Fibroblast of mammary gland (primary cell): ENCODE results near the gene XYLT1.

Experiments used
- DNase-seq: peaks from one replicate; pipeline ENCODE4 v3.0.0-alpha.2; 2010; ENCODE audit warnings: low read depth
- H3K4me3 ChIP-seq: 2 replicates; pipeline ENCODE4 v1.5.1; 2011; ENCODE audit warnings: low read depth, mild to moderate bottlenecking, low read length, moderate library complexity; ENCODE audit not compliant: control insufficient read depth
- CTCF ChIP-seq: conservative IDR thresholded peaks from 2 replicates; pipeline ENCODE4 v1.5.1; 2011; ENCODE audit warnings: low read depth, low read length, inconsistent platforms; ENCODE audit not compliant: control insufficient read depth, insufficient read depth

The XYLT1 gene

GRCh38 chr16:17293813-17294558 lies 176.8 kb downstream of the XYLT1 start:
- no peak for DNase-seq
- TF ChIP-seq CTCF = no peak
- H3K4me3 ChIP-seq = no peak overlapping the region

- no peak for DNase-seq
Measured at GRCh38 chr16:17291289-17291688, 179.5 kb downstream of the XYLT1 start.

GRCh38 chr16:17289674-17290635 lies 180.8 kb downstream of the XYLT1 start:
- no peak overlapping the region for H3K4me3 ChIP-seq
- no peak for TF ChIP-seq CTCF
- no peak for DNase-seq

More at GRCh38 chr16:17291289-17291688, 179.5 kb downstream of the XYLT1 start:
- no peak for TF ChIP-seq CTCF
- H3K4me3 ChIP-seq = no peak overlapping the region

GRCh38 chr16:17289050-17289449 lies 181.7 kb downstream of the XYLT1 start:
- no peak for DNase-seq
- H3K4me3 ChIP-seq = no peak overlapping the region
- TF ChIP-seq CTCF = no peak

GRCh38 chr16:17287166-17287800 lies 183.5 kb downstream of the XYLT1 start:
- no peak for TF ChIP-seq CTCF
- no peak overlapping the region for H3K4me3 ChIP-seq
- no peak for DNase-seq

- no peak for TF ChIP-seq CTCF
- H3K4me3 ChIP-seq = no peak overlapping the region
- DNase-seq = no peak
Measured at GRCh38 chr16:17286443-17286842, 184.3 kb downstream of the XYLT1 start.
